Type B pancreatic cell (in vitro differentiated cells): ENCODE results near the gene TEAD2. TPM values are rescaled to one million over a fixed set of nuclear protein-coding genes. Genes with fewer than 3 reads are reported as not detected.

ENCODE experiments used
- DNase-seq: peaks from one replicate; pipeline ENCODE4 v3.0.0; 2021; ENCODE audit warnings: mixed read lengths; ENCODE audit not compliant: unreplicated experiment; ENCODE audit errors: extremely low spot score
- H3K27ac Mint-ChIP-seq: 2 replicates; pipeline ENCODE4 v1.8.0; 2021; ENCODE audit warnings: mild to moderate bottlenecking, mixed read lengths
- H3K27me3 Mint-ChIP-seq: 2 replicates; pipeline ENCODE4 v1.8.0; 2021; ENCODE audit warnings: mixed read lengths
- H3K36me3 Mint-ChIP-seq: 2 replicates; pipeline ENCODE4 v1.8.0; 2021; ENCODE audit warnings: mixed read lengths
- H3K4me1 Mint-ChIP-seq: one replicate; pipeline ENCODE4 v1.8.0; 2021; ENCODE audit warnings: mixed read lengths; ENCODE audit not compliant: unreplicated experiment
- H3K4me3 Mint-ChIP-seq: 2 replicates; pipeline ENCODE4 v1.8.0; 2021; ENCODE audit warnings: mild to moderate bottlenecking, mixed read lengths
- H3K9me3 Mint-ChIP-seq: 2 replicates; pipeline ENCODE4 v1.8.0; 2021; ENCODE audit warnings: mixed read lengths
- total RNA-seq: library from RNA; stranded (reverse); gene quantifications from 2 replicates; pipeline ENCODE4 v1.2.1, GENCODE V29; 2021; ENCODE audit warnings: low replicate concordance
- TF ChIP-seq, protein P1 (sequence below): fragments of 200-600 bp; sonication (generic); conservative IDR thresholded peaks from 2 replicates; pipeline ENCODE4 v1.5.0; 2021; ENCODE audit warnings: antibody characterized with exemption, mild to moderate bottlenecking

TEAD2 gene
- total RNA-seq, 1 donor from 2014 or later, result 116 TPM

GRCh38 chr19:49342291-49342721, 19.9 kb downstream of the TEAD2 start:
- Mint-ChIP-seq H3K36me3 (peaks cover 28% of the 10 kb centered on the region), H3K4me1 (peaks cover 17% of the 10 kb centered on the region), H3K4me3 (no peak overlapping the region), H3K27me3 (peaks cover 10% of the 10 kb centered on the region), H3K27ac (peak overlapping the region; percentile 3), H3K9me3 (no peaks in the 10 kb centered on the region)
- no peak for DNase-seq
- TF ChIP-seq, protein P1, sequence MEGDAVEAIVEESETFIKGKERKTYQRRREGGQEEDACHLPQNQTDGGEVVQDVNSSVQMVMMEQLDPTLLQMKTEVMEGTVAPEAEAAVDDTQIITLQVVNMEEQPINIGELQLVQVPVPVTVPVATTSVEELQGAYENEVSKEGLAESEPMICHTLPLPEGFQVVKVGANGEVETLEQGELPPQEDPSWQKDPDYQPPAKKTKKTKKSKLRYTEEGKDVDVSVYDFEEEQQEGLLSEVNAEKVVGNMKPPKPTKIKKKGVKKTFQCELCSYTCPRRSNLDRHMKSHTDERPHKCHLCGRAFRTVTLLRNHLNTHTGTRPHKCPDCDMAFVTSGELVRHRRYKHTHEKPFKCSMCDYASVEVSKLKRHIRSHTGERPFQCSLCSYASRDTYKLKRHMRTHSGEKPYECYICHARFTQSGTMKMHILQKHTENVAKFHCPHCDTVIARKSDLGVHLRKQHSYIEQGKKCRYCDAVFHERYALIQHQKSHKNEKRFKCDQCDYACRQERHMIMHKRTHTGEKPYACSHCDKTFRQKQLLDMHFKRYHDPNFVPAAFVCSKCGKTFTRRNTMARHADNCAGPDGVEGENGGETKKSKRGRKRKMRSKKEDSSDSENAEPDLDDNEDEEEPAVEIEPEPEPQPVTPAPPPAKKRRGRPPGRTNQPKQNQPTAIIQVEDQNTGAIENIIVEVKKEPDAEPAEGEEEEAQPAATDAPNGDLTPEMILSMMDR, result no peak

GRCh38 chr19:49340865-49341718, 21.1 kb downstream of the TEAD2 start:
- Mint-ChIP-seq H3K27me3 (peaks cover 10% of the 10 kb centered on the region), H3K4me3 (no peak overlapping the region), H3K9me3 (no peaks in the 10 kb centered on the region), H3K36me3 (peaks cover 28% of the 10 kb centered on the region), H3K27ac (no peak overlapping the region), H3K4me1 (peaks cover 17% of the 10 kb centered on the region)
- TF ChIP-seq, protein P1, result no peak
- DNase-seq, result no peak

DNA sequence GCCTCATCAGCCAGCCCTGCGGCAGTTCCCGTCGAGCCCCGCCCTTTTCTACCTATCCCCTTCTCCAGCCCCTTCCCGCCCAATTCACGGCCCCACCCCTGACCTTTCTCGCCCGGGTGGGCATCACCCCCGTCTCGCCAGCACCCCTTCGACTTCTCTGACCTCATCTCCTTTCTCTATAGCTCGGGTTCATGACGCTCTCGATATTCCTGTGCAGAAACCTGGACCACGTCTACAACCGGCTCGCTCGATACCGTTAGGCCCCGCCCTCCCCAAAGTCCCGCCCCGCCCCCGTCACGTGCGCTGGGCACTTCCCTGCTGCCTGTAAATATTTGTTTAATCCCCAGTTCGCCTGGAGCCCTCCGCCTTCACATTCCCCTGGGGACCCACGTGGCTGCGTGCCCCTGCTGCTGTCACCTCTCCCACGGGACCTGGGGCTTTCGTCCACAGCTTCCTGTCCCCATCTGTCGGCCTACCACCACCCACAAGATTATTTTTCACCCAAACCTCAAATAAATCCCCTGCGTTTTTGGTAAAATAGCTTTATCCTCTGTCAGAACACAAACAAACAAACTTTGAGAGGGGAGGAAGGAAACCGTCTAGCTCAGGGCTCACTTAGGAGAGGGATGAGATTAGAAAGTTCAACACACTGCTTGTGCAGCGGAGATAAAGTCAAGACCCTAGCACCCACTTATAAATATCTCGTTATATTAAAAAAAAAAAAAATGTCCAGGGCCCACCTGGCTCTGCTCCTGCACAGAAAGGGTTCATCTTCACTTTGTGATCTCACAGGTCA, 21.9 kb downstream of the TEAD2 start:
- H3K27ac Mint-ChIP-seq, result peak overlapping the region; percentile 23
- H3K27me3 Mint-ChIP-seq, result peaks cover 10% of the 10 kb centered on the region
- TF ChIP-seq, protein P1, result no peak
- no peak for DNase-seq
- no peaks in the 10 kb centered on the region for H3K9me3 Mint-ChIP-seq
- H3K4me1 Mint-ChIP-seq, result peaks cover 17% of the 10 kb centered on the region
- peak overlapping the region; percentile 65 for H3K4me3 Mint-ChIP-seq
- peaks cover 27% of the 10 kb centered on the region for H3K36me3 Mint-ChIP-seq

DNA sequence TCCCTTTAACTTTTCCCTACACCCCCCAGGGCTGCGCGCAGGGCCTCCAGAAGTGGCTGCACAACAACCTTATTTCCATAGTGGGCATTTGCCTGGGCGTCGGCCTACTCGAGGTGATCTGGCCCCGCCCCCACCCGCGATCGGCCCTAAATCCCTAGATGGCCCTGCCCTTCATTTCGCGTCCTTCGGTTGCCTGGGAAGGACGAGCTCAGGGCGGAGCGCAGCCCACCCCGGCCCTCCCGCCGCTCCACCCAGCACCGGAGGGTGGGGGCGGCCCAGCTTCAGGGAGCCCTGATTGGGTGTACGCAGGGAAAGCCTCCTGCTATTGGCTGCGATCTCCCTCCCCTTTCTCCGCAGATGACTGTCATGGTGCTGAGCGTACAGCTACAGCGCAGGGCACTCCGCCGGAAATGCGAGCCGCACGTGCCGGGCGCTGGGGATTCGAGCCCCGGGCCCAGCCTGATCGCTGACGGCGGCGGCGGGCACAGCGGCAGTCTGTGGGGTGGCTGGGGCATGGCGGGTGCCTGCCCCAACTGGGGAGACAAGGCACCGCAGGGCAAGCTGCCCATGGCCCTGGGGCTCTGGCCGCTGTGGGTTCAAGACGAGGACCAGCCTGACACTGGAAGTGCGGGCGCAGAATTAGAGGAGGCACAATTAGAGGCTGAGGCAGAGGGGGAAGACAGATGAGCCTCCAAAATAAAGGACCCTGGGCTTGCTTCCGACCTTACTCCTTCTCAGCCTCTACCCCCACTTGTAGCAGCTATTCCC, 22.7 kb downstream of the TEAD2 start:
- TF ChIP-seq, protein P1, result no peak
- H3K4me1 Mint-ChIP-seq, result peaks cover 17% of the 10 kb centered on the region
- DNase-seq, result peak; percentile 85
- H3K27ac Mint-ChIP-seq, result peak overlapping the region; percentile 85
- H3K4me3 Mint-ChIP-seq, result peak overlapping the region; percentile 84
- H3K9me3 Mint-ChIP-seq, result no peaks in the 10 kb centered on the region
- H3K36me3 Mint-ChIP-seq, result peaks cover 19% of the 10 kb centered on the region
- peaks cover 10% of the 10 kb centered on the region for H3K27me3 Mint-ChIP-seq

- Mint-ChIP-seq H3K4me3 (peak overlapping the region; percentile 84), H3K9me3 (no peaks in the 10 kb centered on the region), H3K27me3 (peaks cover 10% of the 10 kb centered on the region), H3K4me1 (peaks cover 17% of the 10 kb centered on the region), H3K27ac (peak overlapping the region; percentile 85), H3K36me3 (peaks cover 18% of the 10 kb centered on the region)
- TF ChIP-seq, protein P1, result no peak
- DNase-seq, result peak; percentile 85
Measured at GRCh38 chr19:49338691-49339300, 23.4 kb downstream of the TEAD2 start.
